ENCODE results near the gene TRAPPC2B. TPM values are rescaled to one million over a fixed set of nuclear protein-coding genes. Genes with fewer than 3 reads are reported as not detected.
A peak's percentile ranks its signal among the peaks of the same experiment; 100 is the strongest.

The TRAPPC2B gene
- total and polyA plus RNA-seq, 2 of the 13 experiments (the other 11 are each of a cell fraction or from before 2014, with no cell fraction given) = 13.3 to 17.7 TPM

- peak; percentile 95 for TF ChIP-seq ZMYM3 (CRISPR knock-in tag; IDR thresholded peaks at IDR 0.05)
- TF ChIP-seq ZKSCAN1 (IDR thresholded peaks at IDR 0.05; ENCODE audit: low read length) = no peak
- TF ChIP-seq, protein P1, sequence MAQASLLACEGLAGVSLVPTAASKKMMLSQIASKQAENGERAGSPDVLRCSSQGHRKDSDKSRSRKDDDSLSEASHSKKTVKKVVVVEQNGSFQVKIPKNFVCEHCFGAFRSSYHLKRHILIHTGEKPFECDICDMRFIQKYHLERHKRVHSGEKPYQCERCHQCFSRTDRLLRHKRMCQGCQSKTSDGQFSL (CRISPR knock-in tag; IDR thresholded peaks at IDR 0.05) = no peak
- TF ChIP-seq, protein P2, sequence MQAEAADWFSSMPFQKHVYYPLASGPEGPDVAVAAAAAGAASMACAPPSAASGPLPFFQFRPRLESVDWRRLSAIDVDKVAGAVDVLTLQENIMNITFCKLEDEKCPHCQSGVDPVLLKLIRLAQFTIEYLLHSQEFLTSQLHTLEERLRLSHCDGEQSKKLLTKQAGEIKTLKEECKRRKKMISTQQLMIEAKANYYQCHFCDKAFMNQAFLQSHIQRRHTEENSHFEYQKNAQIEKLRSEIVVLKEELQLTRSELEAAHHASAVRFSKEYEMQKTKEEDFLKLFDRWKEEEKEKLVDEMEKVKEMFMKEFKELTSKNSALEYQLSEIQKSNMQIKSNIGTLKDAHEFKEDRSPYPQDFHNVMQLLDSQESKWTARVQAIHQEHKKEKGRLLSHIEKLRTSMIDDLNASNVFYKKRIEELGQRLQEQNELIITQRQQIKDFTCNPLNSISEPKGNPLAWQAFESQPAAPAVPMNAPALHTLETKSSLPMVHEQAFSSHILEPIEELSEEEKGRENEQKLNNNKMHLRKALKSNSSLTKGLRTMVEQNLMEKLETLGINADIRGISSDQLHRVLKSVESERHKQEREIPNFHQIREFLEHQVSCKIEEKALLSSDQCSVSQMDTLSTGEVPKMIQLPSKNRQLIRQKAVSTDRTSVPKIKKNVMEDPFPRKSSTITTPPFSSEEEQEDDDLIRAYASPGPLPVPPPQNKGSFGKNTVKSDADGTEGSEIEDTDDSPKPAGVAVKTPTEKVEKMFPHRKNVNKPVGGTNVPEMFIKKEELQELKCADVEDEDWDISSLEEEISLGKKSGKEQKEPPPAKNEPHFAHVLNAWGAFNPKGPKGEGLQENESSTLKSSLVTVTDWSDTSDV (CRISPR knock-in tag; IDR thresholded peaks at IDR 0.05) = no peak
- TF ChIP-seq SNAI1 (CRISPR knock-in tag; IDR thresholded peaks at IDR 0.05; ENCODE audit: borderline replicate concordance) = no peak
- no peak for TF ChIP-seq NAIF1 (CRISPR knock-in tag; IDR thresholded peaks at IDR 0.05; ENCODE audit: borderline replicate concordance)
- no peak for TF ChIP-seq PTBP1 (IDR thresholded peaks at IDR 0.05; ENCODE audit: low read depth, low read length, poor library complexity, severe bottlenecking)
- TF ChIP-seq ARNTL (CRISPR knock-in tag; IDR thresholded peaks at IDR 0.05) = no peak
- peak; percentile 38; the same call in 1 of the 2 replicates for TF ChIP-seq PAXIP1 (CRISPR knock-in tag; conservative IDR thresholded peaks at IDR 0.05)
- TF ChIP-seq PAWR (CRISPR knock-in tag; IDR thresholded peaks at IDR 0.05; ENCODE audit: borderline replicate concordance) = no peak
- peak; percentile 23; the same call in 1 of the 2 replicates for TF ChIP-seq SMAD3 (CRISPR knock-in tag; IDR thresholded peaks at IDR 0.05)
- no peak for TF ChIP-seq ZNF232 (CRISPR knock-in tag; IDR thresholded peaks at IDR 0.05; ENCODE audit: borderline replicate concordance)
- no peak for TF ChIP-seq ZNF672 (CRISPR knock-in tag; IDR thresholded peaks at IDR 0.05)
- peak; percentile 87 for TF ChIP-seq ZMYM4 (CRISPR knock-in tag; IDR thresholded peaks at IDR 0.05)
- no peak for TF ChIP-seq ZNF251 (CRISPR knock-in tag; IDR thresholded peaks at IDR 0.05)
- TF ChIP-seq, protein P3, sequence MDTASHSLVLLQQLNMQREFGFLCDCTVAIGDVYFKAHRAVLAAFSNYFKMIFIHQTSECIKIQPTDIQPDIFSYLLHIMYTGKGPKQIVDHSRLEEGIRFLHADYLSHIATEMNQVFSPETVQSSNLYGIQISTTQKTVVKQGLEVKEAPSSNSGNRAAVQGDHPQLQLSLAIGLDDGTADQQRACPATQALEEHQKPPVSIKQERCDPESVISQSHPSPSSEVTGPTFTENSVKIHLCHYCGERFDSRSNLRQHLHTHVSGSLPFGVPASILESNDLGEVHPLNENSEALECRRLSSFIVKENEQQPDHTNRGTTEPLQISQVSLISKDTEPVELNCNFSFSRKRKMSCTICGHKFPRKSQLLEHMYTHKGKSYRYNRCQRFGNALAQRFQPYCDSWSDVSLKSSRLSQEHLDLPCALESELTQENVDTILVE (CRISPR knock-in tag; IDR thresholded peaks at IDR 0.05) = peak; percentile 89; the same call in 1 of the 2 replicates
- peak; percentile 65 for TF ChIP-seq ZNF451 (CRISPR knock-in tag; IDR thresholded peaks at IDR 0.05)
- TF ChIP-seq SSRP1 (CRISPR knock-in tag; IDR thresholded peaks at IDR 0.05) = no peak
- TF ChIP-seq TBP (CRISPR knock-in tag; IDR thresholded peaks at IDR 0.05) = no peak
- TF ChIP-seq HDAC2 (CRISPR knock-in tag; IDR thresholded peaks at IDR 0.05) = peak; percentile 50
- no peak for TF ChIP-seq KAT2B (IDR thresholded peaks at IDR 0.05; ENCODE audit: borderline replicate concordance, low read depth, low read length)
- no peak; the same call in 1 of the 2 replicates for TF ChIP-seq ZNF784 (CRISPR knock-in tag; IDR thresholded peaks at IDR 0.05; ENCODE audit: borderline replicate concordance)
These were observed 26.6 kb downstream of the TRAPPC2B start, which contains the start of gene ZNF548 (continued) for GRCh38 chr19:57389730-57390598.
